ENCODE measurements around the gene GPR35. TPM values are rescaled to one million over a fixed set of nuclear protein-coding genes. Genes with fewer than 3 reads are reported as not detected.
"Not testable (repeated sequence)": the region's sequence is repeated elsewhere in the genome, so short reads cannot be mapped to it uniquely, and the experiment has no call there.

GPR35 gene
- total RNA-seq, 1 donor, result 1.1 TPM

GRCh38 chr2:240651185-240651584 lies 25.9 kb downstream of the GPR35 start:
- Histone ChIP-seq H3K79me2 (ENCODE audit: insufficient read depth, low read length) (no peaks in the 10 kb centered on the region), H3K4me3 (ENCODE audit: insufficient read depth, low read length) (no peak overlapping the region), H3K27ac (ENCODE audit: low read depth, low read length) (no peak overlapping the region), H3K4me2 (ENCODE audit: insufficient read depth, low read length) (no peak overlapping the region), H3K9me3 (ENCODE audit: low read depth, low read length) (no peaks in the 10 kb centered on the region), H2AFZ (ENCODE audit: low read length) (no peak overlapping the region), H4K20me1 (ENCODE audit: insufficient read depth, low read length) (no peaks in the 10 kb centered on the region), H3K36me3 (ENCODE audit: insufficient read depth, low read length) (no peaks in the 10 kb centered on the region), H3K4me1 (ENCODE audit: insufficient read depth, low read length) (no peaks in the 10 kb centered on the region), H3K27me3 (ENCODE audit: insufficient read depth, low read length) (peaks cover 55% of the 10 kb centered on the region)
- TF ChIP-seq, protein P1, sequence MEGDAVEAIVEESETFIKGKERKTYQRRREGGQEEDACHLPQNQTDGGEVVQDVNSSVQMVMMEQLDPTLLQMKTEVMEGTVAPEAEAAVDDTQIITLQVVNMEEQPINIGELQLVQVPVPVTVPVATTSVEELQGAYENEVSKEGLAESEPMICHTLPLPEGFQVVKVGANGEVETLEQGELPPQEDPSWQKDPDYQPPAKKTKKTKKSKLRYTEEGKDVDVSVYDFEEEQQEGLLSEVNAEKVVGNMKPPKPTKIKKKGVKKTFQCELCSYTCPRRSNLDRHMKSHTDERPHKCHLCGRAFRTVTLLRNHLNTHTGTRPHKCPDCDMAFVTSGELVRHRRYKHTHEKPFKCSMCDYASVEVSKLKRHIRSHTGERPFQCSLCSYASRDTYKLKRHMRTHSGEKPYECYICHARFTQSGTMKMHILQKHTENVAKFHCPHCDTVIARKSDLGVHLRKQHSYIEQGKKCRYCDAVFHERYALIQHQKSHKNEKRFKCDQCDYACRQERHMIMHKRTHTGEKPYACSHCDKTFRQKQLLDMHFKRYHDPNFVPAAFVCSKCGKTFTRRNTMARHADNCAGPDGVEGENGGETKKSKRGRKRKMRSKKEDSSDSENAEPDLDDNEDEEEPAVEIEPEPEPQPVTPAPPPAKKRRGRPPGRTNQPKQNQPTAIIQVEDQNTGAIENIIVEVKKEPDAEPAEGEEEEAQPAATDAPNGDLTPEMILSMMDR (IDR thresholded peaks at IDR 0.05; ENCODE audit: extremely low read depth, low read depth, low read length), result no peak
- peak; percentile 29 for DNase-seq (ENCODE audit: insufficient read length, low spot score, missing footprints)

DNA sequence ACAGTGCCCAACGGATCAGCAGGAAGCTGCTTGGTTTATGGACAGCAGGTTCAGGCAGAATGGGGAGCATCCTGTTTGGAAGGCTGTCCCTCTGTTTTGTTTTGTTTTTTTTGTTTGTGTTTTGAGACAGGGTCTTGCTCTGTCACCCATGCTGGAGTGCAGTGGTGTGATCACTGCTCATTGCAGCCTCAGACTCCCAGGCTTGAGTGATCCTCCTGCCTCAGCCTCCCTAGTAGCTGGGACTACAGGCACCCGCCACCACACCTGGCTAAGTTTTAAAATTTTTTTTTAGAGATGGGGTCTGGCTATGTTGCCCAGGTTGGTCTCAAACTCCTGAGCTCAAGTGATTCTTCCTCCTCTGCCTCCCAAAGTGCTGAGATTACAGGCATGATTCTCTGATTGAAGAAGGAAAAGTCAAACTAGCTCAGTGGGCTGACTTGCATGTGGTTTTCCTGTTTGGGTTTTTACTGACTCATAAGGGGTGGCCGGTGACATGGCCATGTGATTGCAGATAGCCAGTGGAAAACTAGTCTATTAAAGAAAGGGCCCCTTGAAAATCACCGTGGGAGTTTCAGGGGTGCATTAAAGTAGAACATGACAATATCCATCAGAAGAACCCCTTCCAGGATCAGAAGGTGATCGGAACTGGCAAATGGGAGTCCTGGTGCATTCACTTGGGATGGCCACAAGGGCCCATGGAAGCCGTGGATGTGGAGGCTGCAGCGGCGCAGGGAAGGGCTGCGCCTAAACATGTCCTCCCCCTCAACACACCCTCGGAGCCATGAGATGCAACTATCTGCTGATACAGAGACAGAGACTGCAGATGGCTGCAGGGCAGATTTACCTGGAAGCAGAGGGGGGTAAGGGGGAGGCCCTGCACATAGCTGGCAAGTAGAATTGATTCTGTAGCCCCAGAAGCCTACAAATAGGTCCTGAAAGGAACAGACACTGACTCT lies 30.9 kb downstream of the GPR35 start:
- H3K27ac ChIP-seq (ENCODE audit: low read depth, low read length), result no peak overlapping the region
- H2AFZ ChIP-seq (ENCODE audit: low read length), result no peak overlapping the region
- peaks cover 28% of the 10 kb centered on the region for H3K27me3 ChIP-seq (ENCODE audit: insufficient read depth, low read length)
- no peak overlapping the region for H3K4me2 ChIP-seq (ENCODE audit: insufficient read depth, low read length)
- no peaks in the 10 kb centered on the region for H3K79me2 ChIP-seq (ENCODE audit: insufficient read depth, low read length)
- peak; percentile 45 for DNase-seq (ENCODE audit: insufficient read length, low spot score, missing footprints)
- H4K20me1 ChIP-seq (ENCODE audit: insufficient read depth, low read length), result no peaks in the 10 kb centered on the region
- no peaks in the 10 kb centered on the region for H3K9me3 ChIP-seq (ENCODE audit: low read depth, low read length)
- H3K36me3 ChIP-seq (ENCODE audit: insufficient read depth, low read length), result no peaks in the 10 kb centered on the region
- TF ChIP-seq, protein P1 (IDR thresholded peaks at IDR 0.05; ENCODE audit: extremely low read depth, low read depth, low read length), result no peak
- H3K4me3 ChIP-seq (ENCODE audit: insufficient read depth, low read length), result no peak overlapping the region
- H3K4me1 ChIP-seq (ENCODE audit: insufficient read depth, low read length), result no peaks in the 10 kb centered on the region

GRCh38 chr2:240659883-240660282 lies 34.6 kb downstream of the GPR35 start:
- not testable (repeated sequence) for H3K9me3 ChIP-seq (ENCODE audit: low read depth, low read length); DNase-seq (ENCODE audit: insufficient read length, low spot score, missing footprints); H3K79me2 ChIP-seq (ENCODE audit: insufficient read depth, low read length); H3K4me3 ChIP-seq (ENCODE audit: insufficient read depth, low read length); H4K20me1 ChIP-seq (ENCODE audit: insufficient read depth, low read length); H3K4me1 ChIP-seq (ENCODE audit: insufficient read depth, low read length); H2AFZ ChIP-seq (ENCODE audit: low read length); H3K27ac ChIP-seq (ENCODE audit: low read depth, low read length); H3K4me2 ChIP-seq (ENCODE audit: insufficient read depth, low read length); H3K36me3 ChIP-seq (ENCODE audit: insufficient read depth, low read length)
- peaks cover 17% of the 10 kb centered on the region for H3K27me3 ChIP-seq (ENCODE audit: insufficient read depth, low read length)

DNA sequence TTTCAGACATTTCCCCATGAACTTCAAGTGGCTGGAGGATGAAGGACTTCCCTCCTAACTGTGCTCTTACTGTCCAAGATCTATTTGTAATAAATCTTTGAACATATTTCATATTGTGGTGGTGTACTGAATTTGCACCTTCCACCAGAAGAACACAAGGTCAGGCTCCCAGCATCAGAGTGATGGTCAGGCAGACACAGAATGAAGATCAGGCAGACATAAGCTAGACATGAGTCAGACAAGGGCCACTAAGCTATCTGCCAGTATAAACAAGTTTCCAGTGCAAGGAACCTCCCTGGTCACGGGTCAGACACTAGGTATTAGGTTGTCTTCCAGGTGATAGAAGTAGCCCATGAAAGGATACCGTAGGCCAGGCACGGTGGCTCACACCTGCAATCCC lies 37.4 kb downstream of the GPR35 start:
- DNase-seq (ENCODE audit: insufficient read length, low spot score, missing footprints), result no peak
- no peak overlapping the region for H3K27ac ChIP-seq (ENCODE audit: low read depth, low read length)

More for the DNA sequence above, 37.4 kb downstream of the GPR35 start:
- H3K4me2 ChIP-seq (ENCODE audit: insufficient read depth, low read length), result no peak overlapping the region
- no peaks in the 10 kb centered on the region for H3K79me2 ChIP-seq (ENCODE audit: insufficient read depth, low read length)
- H4K20me1 ChIP-seq (ENCODE audit: insufficient read depth, low read length), result no peaks in the 10 kb centered on the region
- TF ChIP-seq, protein P1 (IDR thresholded peaks at IDR 0.05; ENCODE audit: extremely low read depth, low read depth, low read length), result no peak
- H3K27me3 ChIP-seq (ENCODE audit: insufficient read depth, low read length), result peaks cover 29% of the 10 kb centered on the region
- H3K4me1 ChIP-seq (ENCODE audit: insufficient read depth, low read length), result no peaks in the 10 kb centered on the region
- peaks cover 3% of the 10 kb centered on the region for H3K9me3 ChIP-seq (ENCODE audit: low read depth, low read length)
- H2AFZ ChIP-seq (ENCODE audit: low read length), result no peak overlapping the region
- no peaks in the 10 kb centered on the region for H3K36me3 ChIP-seq (ENCODE audit: insufficient read depth, low read length)
- H3K4me3 ChIP-seq (ENCODE audit: insufficient read depth, low read length), result no peak overlapping the region

Measured in osteoblast (primary cell).